RPMI7951 (cell line): Measurements from ENCODE around the gene SERBP1. TPM values are rescaled to one million over a fixed set of nuclear protein-coding genes. Genes with fewer than 3 reads are reported as not detected.
"Not testable (repeated sequence)": the region's sequence is repeated elsewhere in the genome, so short reads cannot be mapped to it uniquely, and the experiment has no call there.

Experiments
- DNase-seq: peaks from one replicate; pipeline ENCODE4 v3.0.0-alpha.2; 2012; ENCODE audit warnings: low read depth
- total RNA-seq: library from RNA; depleted of rRNA; stranded (reverse); fragments of >200 nt; shearing (Covaris generic); gene quantifications from 2 replicates; pipeline ENCODE4 v1.2.3, GENCODE V29; 2014; rRNA removed

Gene SERBP1
- 246 and 260 TPM in 2 replicates for total RNA-seq

- peak; percentile 96 for DNase-seq
Measured at GRCh38 chr1:67430358-67431155, at the start of gene SERBP1. Gene SERBP1 (minus strand): TSS chr1:67430402. CDS start chr1:67430300, 102 bp downstream.

- peak; percentile 47 for DNase-seq
Measured at GRCh38 chr1:67479146-67479891, 49.1 kb upstream of the SERBP1 start.

GRCh38 chr1:67476906-67477305 lies 46.7 kb upstream of the SERBP1 start:
- DNase-seq = no peak

GRCh38 chr1:67476006-67476482 lies 45.8 kb upstream of the SERBP1 start:
- no peak for DNase-seq

GRCh38 chr1:67472056-67472455 lies 41.9 kb upstream of the SERBP1 start:
- DNase-seq = no peak

GRCh38 chr1:67469431-67469830 lies 39.2 kb upstream of the SERBP1 start:
- DNase-seq = no peak

- DNase-seq = peak; percentile 88
Measured at GRCh38 chr1:67468066-67468718, 38.0 kb upstream of the SERBP1 start.

GRCh38 chr1:67465375-67465774 lies 35.2 kb upstream of the SERBP1 start:
- DNase-seq = peak; percentile 33

GRCh38 chr1:67464746-67465145 lies 34.5 kb upstream of the SERBP1 start:
- no peak for DNase-seq

GRCh38 chr1:67464058-67464457 lies 33.9 kb upstream of the SERBP1 start:
- no peak for DNase-seq

GRCh38 chr1:67463298-67463955 lies 33.2 kb upstream of the SERBP1 start:
- DNase-seq = no peak

GRCh38 chr1:67460676-67461500 lies 30.7 kb upstream of the SERBP1 start:
- peak; percentile 56 for DNase-seq

GRCh38 chr1:67459068-67459467 lies 28.9 kb upstream of the SERBP1 start:
- no peak for DNase-seq

- DNase-seq = no peak
Measured at GRCh38 chr1:67458663-67459062, 28.5 kb upstream of the SERBP1 start.

- DNase-seq = no peak
Measured at GRCh38 chr1:67457247-67457646, 27.0 kb upstream of the SERBP1 start.

GRCh38 chr1:67451815-67452214 lies 21.6 kb upstream of the SERBP1 start:
- DNase-seq = no peak

GRCh38 chr1:67451356-67451755 lies 21.2 kb upstream of the SERBP1 start:
- no peak for DNase-seq

- DNase-seq = no peak
Measured at GRCh38 chr1:67446893-67447292, 16.7 kb upstream of the SERBP1 start.

GRCh38 chr1:67446014-67446413 lies 15.8 kb upstream of the SERBP1 start:
- DNase-seq = not testable (repeated sequence)

- no peak for DNase-seq
Measured at GRCh38 chr1:67441739-67442281, 11.6 kb upstream of the SERBP1 start.

GRCh38 chr1:67441183-67441582 lies 11.0 kb upstream of the SERBP1 start:
- DNase-seq = peak; percentile 76
